Testis (tissue), 2 donors: ENCODE results near the gene PANX2.

Experiments used
- CTCF ChIP-seq, 3 experiments: fragments of 450-650 bp in 2 of 3; fragments of 200-600 bp in 1 of 3; sonication (generic) in 1 of 3; IDR thresholded peaks; one replicate each; pipeline ENCODE4 v1.5.1; 2016 to 2019; ENCODE audit warnings: antibody characterized with exemption in 3 of 3, mild to moderate bottlenecking in 2 of 3, moderate library complexity in 1 of 3
- POLR2A ChIP-seq: fragments of 450-650 bp; IDR thresholded peaks from one replicate; pipeline ENCODE4 v1.6.1; 2017; ENCODE audit warnings: antibody characterized with exemption, mild to moderate bottlenecking, moderate library complexity

GRCh38 chr22:50148166-50148500 is 22.4 kb upstream of the PANX2 start:
- TF ChIP-seq CTCF (IDR thresholded peaks at IDR 0.05) (no peak), POLR2A (no peak)
